GM23338 (cell line): Measurements from ENCODE around the gene GPR39.

Experiments
- CTCF ChIP-seq, 2 experiments: fragments of 200-600 bp in 1 of 2; sonication (generic) in 1 of 2; conservative IDR thresholded peaks; 2 replicates each; pipeline versions ENCODE4 v1.5.1 to v1.6.1; 2016 to 2017; ENCODE audit warnings: antibody characterized with exemption in 2 of 2, low read depth in 2 of 2, mild to moderate bottlenecking in 2 of 2, moderate library complexity in 1 of 2
- POLR2AphosphoS5 ChIP-seq: IDR thresholded peaks from 2 replicates; pipeline ENCODE4 v1.6.1; 2016; ENCODE audit warnings: antibody characterized with exemption, low read depth

- no peak for TF ChIP-seq CTCF (conservative IDR thresholded peaks at IDR 0.05; ENCODE audit: low read depth in 2 of 2)
- no peak for TF ChIP-seq POLR2AphosphoS5
These were observed 221.9 kb downstream of the GPR39 start for GRCh38 chr2:132638313-132639040.
